ENCODE data around the gene SHROOM3. TPM values are rescaled to one million over a fixed set of nuclear protein-coding genes. Genes with fewer than 3 reads are reported as not detected.

The SHROOM3 gene
- total RNA-seq, 1 experiment from 2014 or later: 10.0 TPM

- DNase-seq (ENCODE audit: low read depth): no peak
Measured at GRCh38 chr4:76494243-76494642, 59.2 kb downstream of the SHROOM3 start.

DNA sequence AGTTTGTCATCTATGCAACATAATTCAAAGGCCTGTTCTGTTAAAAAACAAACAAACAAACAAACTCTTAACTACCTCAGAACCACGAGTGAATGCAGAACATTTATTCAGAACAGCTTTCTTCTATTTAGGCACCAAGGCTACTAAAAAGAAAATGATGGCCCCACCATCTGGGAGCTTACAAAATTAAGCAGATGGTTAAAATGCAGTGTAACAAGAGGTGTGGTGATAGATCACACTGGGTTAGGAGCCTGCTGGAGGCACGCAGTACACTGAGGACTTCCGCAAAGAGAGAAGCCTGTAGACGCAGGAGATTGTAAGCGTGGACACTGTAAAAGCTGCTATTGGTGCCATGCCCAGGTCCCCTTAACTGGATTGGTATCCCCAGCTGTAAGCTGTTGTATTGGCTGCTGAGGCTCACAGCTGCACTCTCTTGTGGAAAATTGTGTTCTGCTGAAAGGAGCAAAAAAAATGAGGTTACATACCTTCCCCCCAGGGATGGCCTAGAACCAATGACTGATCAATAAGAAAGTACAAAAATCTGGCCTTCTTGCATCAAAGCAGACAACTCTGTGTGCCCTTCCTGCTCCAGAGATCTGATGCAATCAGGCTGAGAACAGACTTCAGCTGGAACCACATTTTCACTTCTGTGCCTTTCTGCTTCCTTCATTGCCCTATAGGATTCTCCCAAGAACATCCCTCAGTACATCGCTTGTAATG lies 60.0 kb downstream of the SHROOM3 start:
- no peak for DNase-seq (ENCODE audit: low read depth)

DNA sequence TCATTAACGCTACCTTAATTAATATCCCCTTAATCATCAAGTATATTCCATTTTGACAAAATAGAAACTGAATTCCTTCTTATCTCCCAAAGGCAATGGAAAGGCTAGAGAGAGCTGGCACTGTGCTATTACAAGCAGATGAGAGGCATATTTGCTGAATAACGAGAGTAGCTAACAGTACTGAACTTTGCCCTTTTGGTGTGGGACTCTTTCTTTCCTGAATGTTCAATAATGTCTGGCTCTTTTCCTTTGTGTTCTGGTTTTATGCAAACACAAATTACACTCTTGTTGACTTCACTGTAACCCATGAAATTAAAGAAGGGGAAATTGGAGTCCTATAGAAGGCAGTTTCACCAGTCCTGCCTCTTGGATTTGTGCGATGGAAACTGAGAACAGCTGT lies 63.5 kb downstream of the SHROOM3 start:
- DNase-seq (ENCODE audit: low read depth): no peak

DNA sequence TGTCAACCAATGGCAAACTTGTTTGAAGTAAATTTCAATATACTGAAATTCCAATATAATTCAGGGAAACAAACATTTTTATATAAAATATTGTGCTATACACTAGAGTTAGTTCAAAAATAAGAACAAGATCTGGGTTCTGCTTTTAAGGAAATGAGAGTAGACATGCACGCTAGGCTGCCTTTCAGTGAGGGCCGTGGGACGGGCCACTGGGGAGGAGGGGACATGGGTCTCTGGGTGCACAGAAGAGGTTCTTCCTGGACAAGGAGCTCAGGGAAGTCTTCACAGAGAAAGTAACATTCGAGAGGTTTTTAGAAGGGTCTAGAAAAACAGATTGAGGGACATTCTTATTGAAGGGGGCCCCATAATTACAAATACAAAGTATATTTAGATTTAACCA lies 64.4 kb downstream of the SHROOM3 start:
- no peak for DNase-seq (ENCODE audit: low read depth)

DNA sequence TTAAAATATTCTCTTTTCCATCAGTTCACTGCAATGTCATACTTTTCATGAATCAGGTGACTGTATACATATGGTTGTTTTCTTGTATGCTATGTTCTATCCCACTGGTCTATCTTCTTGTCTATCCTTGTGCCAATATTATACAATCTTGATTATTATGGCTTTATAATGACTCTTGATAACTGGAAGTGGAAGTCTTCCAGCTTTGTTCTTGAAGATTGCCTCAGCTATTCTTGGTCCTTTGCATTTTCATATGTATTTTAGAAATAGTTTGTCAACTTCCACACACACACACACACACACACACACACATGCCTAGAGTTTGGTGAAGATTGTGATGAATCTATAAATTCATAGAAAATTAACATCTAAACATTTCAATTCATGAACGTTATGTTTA lies 67.9 kb downstream of the SHROOM3 start:
- no peak for DNase-seq (ENCODE audit: low read depth)

GRCh38 chr4:76504613-76505465 lies 69.8 kb downstream of the SHROOM3 start:
- peak; percentile 53 for DNase-seq (ENCODE audit: low read depth)

DNA sequence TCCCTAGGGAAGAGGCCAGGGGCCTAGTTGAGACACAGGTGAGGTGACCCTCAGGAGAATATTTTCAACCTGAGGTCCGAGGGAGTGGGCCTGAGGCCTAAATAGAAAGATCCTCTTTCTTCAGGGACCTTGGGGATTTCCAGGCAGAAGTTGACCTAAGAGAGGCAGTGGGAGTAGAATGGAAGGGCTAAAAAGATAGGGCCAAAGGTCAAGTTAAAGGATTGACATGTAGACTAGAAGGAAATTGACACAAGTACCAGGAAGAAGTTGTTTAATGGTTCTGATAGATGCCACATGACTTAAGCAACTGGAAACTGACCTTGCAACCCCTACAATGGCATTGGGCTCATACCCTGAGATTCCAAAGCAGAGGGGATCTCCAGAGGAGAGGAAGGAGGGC lies 76.9 kb downstream of the SHROOM3 start:
- no peak for DNase-seq (ENCODE audit: low read depth)

DNA sequence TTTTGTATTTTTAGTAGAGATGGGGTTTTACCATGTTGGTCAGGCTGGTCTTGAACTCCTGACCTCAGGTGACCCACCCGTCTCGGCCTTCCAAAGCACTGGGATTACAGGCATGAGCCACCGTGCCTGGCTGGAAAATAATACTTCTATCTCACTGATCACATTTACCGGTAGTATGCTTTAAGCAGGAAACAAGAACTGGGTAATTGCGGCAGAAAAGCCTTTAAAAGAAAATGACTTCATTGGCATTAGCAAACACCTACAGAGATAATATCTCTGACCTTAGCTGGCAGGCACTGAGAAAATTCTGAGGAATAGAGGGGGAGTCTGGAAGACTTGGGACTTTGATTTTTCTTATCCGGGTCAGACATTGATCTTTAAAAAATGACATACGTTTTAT lies 78.5 kb downstream of the SHROOM3 start:
- DNase-seq (ENCODE audit: low read depth): no peak

GRCh38 chr4:76514087-76514486 lies 79.1 kb downstream of the SHROOM3 start:
- DNase-seq (ENCODE audit: low read depth): no peak

GRCh38 chr4:76515975-76516843 lies 81.2 kb downstream of the SHROOM3 start:
- DNase-seq (ENCODE audit: low read depth): no peak

DNA sequence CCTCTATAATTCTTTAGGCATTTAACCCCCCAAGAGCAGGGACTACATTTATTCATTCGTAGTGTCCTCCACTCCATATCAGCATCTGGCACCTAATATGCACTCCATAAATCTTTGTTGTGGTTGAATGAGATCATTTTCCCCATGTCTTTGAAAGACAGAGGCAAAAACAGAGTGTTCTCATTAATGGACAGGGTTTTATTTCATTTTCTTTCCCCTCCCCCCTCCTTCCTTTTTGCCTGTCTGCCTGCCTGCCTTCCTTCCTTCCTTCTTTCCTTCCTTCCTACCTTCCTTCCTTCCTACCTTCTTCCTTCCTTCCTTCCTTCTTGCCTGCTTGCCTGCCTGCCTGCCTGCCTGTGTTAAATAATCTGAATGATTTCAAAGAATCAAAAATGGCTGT lies 83.2 kb downstream of the SHROOM3 start:
- peak; percentile 29 for DNase-seq (ENCODE audit: low read depth)

GRCh38 chr4:76523593-76523992 lies 88.6 kb downstream of the SHROOM3 start:
- no peak for DNase-seq (ENCODE audit: low read depth)

DNA sequence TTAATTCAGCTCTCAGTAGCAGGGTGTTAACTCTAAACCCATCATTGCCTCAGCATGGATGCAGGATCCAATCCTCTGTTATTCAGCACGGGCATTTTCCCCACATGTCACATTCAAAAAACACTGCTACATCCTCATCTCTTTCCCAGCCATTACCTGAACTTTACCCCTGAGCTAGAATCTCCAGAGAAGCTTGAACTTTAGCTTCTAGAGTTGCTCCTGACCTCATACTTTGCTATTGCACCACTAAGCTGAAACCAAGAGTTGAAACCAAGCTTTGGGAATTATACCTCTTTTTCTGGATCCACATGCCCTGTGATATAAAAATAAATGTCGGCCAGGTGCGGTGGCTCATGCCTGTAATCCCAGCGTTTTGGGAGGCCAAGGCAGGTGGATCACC lies 90.7 kb downstream of the SHROOM3 start:
- no peak for DNase-seq (ENCODE audit: low read depth)

DNA sequence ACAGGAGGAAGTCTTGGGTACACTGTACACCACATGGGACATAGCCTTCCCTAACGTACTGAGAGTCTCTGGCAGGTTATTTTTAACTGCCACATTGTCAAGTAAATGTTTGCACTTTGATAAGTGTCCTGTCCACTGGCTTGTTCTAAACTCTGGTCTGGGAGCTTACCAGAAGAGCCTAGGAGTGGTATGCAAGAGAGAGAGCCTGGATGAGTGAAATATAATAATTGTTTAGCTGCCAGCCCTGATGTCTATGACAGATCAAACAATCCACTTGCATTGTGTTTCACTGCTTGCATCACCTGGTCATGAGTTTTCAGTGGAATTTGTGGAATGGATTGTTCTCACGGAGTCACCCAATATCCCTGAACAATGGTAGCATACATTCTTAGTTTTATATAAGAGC lies 91.6 kb downstream of the SHROOM3 start:
- DNase-seq (ENCODE audit: low read depth): no peak

- DNase-seq (ENCODE audit: low read depth): no peak
Measured at GRCh38 chr4:76527666-76528065, 92.6 kb downstream of the SHROOM3 start.

- DNase-seq (ENCODE audit: low read depth): no peak
Measured at GRCh38 chr4:76531597-76531996, 96.6 kb downstream of the SHROOM3 start.

DNA sequence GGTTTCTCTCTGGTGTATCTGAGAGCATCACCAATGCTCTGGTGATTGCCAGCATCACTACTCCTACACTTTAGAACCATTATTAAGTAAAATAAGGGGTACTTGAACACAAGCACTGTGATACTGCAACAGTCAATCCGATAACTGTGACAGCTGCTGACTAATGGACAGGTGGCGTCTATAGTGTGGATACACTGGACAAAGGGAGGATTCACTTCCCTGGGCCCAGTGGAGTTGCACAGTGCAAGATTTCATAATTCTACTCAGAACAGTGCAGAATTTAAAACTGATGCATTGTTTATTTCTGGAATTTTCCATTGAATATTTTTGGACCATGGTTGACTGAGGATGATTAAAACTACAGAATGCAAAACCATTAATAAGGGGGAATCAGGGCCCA lies 97.8 kb downstream of the SHROOM3 start:
- DNase-seq (ENCODE audit: low read depth): no peak

DNA sequence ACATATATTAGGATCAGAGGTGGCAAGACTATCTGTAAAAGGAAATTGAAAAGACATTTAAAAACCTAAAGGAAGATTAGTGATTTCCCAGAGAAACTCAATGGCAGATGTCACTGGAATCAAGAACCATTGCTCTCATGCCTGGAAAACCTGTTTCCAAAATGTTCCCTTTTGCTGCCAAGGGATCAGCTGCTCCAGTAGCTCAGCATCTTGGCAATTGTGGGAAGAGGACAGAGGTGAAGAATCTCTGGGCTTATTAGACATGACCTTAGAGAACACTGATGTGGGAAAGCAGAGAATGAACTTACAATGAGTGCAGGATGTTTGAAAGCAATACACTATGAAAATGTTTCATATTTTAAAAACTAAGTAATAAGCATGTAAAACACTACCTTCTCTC lies 98.3 kb downstream of the SHROOM3 start:
- no peak for DNase-seq (ENCODE audit: low read depth)

DNA sequence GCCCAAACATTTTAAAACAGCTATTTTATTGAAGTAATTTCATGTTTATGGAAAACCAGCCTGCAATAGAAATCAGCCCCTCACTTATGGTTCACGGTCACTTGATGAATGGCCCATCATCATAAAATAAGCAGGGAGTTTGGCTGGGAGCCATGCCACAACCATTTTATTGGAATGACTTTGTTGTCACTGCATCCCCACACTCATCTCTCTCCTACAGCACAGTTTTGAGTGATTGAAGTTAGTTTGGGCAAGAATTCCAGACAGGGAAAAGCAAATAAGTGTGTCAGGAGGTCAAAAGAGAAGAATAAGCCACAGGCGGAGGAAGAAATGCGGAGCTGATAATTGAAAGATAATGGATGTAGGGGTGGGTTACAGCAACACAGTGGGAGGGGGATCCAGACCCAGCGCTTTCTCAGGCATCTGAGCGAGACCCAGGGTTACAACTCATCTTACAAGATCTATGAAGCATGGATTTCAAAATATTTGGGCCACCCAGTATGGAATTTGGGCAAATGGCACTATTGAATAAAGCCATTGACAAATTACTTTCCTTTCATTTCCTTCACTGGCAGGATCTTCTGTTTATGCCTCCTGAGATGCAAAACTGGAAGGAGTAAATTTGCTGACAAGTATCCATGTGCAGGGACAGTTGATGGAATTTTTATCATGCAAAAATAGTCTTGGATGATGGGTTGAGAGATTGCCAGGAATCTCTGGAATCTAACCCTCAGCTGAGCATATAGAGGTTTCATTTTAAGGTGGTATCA lies 100.8 kb downstream of the SHROOM3 start:
- DNase-seq (ENCODE audit: low read depth): peak; percentile 82

- DNase-seq (ENCODE audit: low read depth): no peak
Measured at GRCh38 chr4:76536373-76536689, 101.3 kb downstream of the SHROOM3 start.

DNA sequence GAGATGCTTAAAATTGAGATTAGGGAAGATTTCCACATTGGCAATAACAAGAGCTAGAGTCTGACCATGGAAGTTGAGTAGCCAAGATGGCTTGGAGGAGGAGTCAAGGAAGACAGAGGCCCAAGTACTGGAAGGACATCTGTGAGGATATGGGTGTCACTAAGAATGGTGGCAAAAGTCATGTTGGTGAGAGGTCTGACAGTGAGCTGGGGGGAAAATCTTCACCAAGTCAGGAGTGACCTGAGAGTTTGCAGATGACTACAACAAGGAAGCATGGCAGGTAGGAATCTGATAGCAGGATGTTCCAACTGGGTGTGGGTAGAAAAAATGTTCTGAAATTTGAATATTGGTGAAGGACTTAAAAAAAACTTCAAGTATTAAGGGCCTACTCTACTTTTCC lies 103.3 kb downstream of the SHROOM3 start:
- no peak for DNase-seq (ENCODE audit: low read depth)

- no peak for DNase-seq (ENCODE audit: low read depth)
Measured at GRCh38 chr4:76539979-76540378, 105.0 kb downstream of the SHROOM3 start.

All from RPMI7951 (cell line).